ENCODE data around the gene HCRTR2.
"Not testable (repeated sequence)": the region's sequence is repeated elsewhere in the genome, so short reads cannot be mapped to it uniquely, and the experiment has no call there.

Gene HCRTR2

GRCh38 chr6:55174211-55175026, at the start of gene HCRTR2:
TSS of gene HCRTR2 (plus strand) at chr6:55174515. CDS start at chr6:55174588, 73 bp downstream.
- no peaks in the 10 kb centered on the region for H3K4me1 Mint-ChIP-seq

GRCh38 chr6:55130806-55131324, 43.5 kb upstream of the HCRTR2 start:
- peaks cover 30 to 32% of the 10 kb centered on the region in 2 donors for H3K9me3 Mint-ChIP-seq
- H3K27ac Mint-ChIP-seq, result no peak overlapping the region
- no peaks in the 10 kb centered on the region for H3K27me3 Mint-ChIP-seq
- ATAC-seq (no peak), DNase-seq (no peak)
- no peak overlapping the region for H3K4me3 Mint-ChIP-seq
- H3K4me1 Mint-ChIP-seq, result no peaks in the 10 kb centered on the region

More at GRCh38 chr6:55174211-55175026, at the start of gene HCRTR2:
- Mint-ChIP-seq H3K4me3 (no peak within 1 kb of the TSS), H3K27ac (no peak within 1 kb of the TSS), H3K27me3 (peaks cover 20% of the 10 kb centered on the region), H3K9me3 (peaks cover 0 to 12% of the 10 kb centered on the region in 2 donors)
- no peak for DNase-seq
- ATAC-seq, result no peak

GRCh38 chr6:55131616-55132015, 42.7 kb upstream of the HCRTR2 start:
- Mint-ChIP-seq H3K27ac (no peak overlapping the region), H3K27me3 (no peaks in the 10 kb centered on the region), H3K4me3 (no peak overlapping the region), H3K4me1 (no peaks in the 10 kb centered on the region), H3K9me3 (peaks cover 25 to 29% of the 10 kb centered on the region in 2 donors)
- DNase-seq (no peak), ATAC-seq (no peak)

- Mint-ChIP-seq H3K27me3 (no peaks in the 10 kb centered on the region), H3K27ac (no peak overlapping the region), H3K4me1 (no peaks in the 10 kb centered on the region), H3K4me3 (no peak overlapping the region), H3K9me3 (peaks cover 6% of the 10 kb centered on the region in 2 donors)
- no peak for ATAC-seq
- DNase-seq, result no peak
Observed at GRCh38 chr6:55136916-55137315, 37.4 kb upstream of the HCRTR2 start.

GRCh38 chr6:55137929-55138693, 36.2 kb upstream of the HCRTR2 start:
- no peak overlapping the region for H3K4me3 Mint-ChIP-seq
- H3K4me1 Mint-ChIP-seq, result no peaks in the 10 kb centered on the region
- ATAC-seq, result no peak
- no peak for DNase-seq
- H3K27me3 Mint-ChIP-seq, result no peaks in the 10 kb centered on the region
- H3K27ac Mint-ChIP-seq, result no peak overlapping the region
- peaks cover 6% of the 10 kb centered on the region in 2 donors for H3K9me3 Mint-ChIP-seq

- H3K4me3 Mint-ChIP-seq, result no peak overlapping the region
- peaks cover 6 to 14% of the 10 kb centered on the region in 2 donors for H3K9me3 Mint-ChIP-seq
- H3K27me3 Mint-ChIP-seq, result no peaks in the 10 kb centered on the region
- H3K4me1 Mint-ChIP-seq, result no peaks in the 10 kb centered on the region
- no peak overlapping the region for H3K27ac Mint-ChIP-seq
- DNase-seq (no peak), ATAC-seq (no peak)
Observed at GRCh38 chr6:55141611-55142010, 32.7 kb upstream of the HCRTR2 start.

- H3K4me3 Mint-ChIP-seq, result no peak overlapping the region
- H3K4me1 Mint-ChIP-seq, result no peaks in the 10 kb centered on the region
- H3K9me3 Mint-ChIP-seq, result peaks cover 6 to 14% of the 10 kb centered on the region in 2 donors
- H3K27me3 Mint-ChIP-seq, result no peaks in the 10 kb centered on the region
- DNase-seq, result no peak
- no peak overlapping the region for H3K27ac Mint-ChIP-seq
- no peak for ATAC-seq
Observed at GRCh38 chr6:55142610-55143009, 31.7 kb upstream of the HCRTR2 start.

- H3K9me3 Mint-ChIP-seq, result peaks cover 0 to 6% of the 10 kb centered on the region in 2 donors
- H3K4me3 Mint-ChIP-seq, result no peak overlapping the region
- H3K27me3 Mint-ChIP-seq, result no peaks in the 10 kb centered on the region
- no peak for ATAC-seq
- no peaks in the 10 kb centered on the region for H3K4me1 Mint-ChIP-seq
- no peak for DNase-seq
- H3K27ac Mint-ChIP-seq, result no peak overlapping the region
Observed at GRCh38 chr6:55153284-55153683, 21.0 kb upstream of the HCRTR2 start.

- not testable (repeated sequence) for H3K27me3 Mint-ChIP-seq, H3K27ac Mint-ChIP-seq, H3K4me3 Mint-ChIP-seq, ATAC-seq, H3K4me1 Mint-ChIP-seq, DNase-seq
- peaks cover 18 to 46% of the 10 kb centered on the region in 2 donors for H3K9me3 Mint-ChIP-seq
Observed at GRCh38 chr6:55158784-55159183, 15.5 kb upstream of the HCRTR2 start.

- no peak overlapping the region for H3K4me3 Mint-ChIP-seq
- no peak overlapping the region for H3K27ac Mint-ChIP-seq
- H3K4me1 Mint-ChIP-seq, result no peaks in the 10 kb centered on the region
- DNase-seq (no peak), ATAC-seq (no peak)
- peaks cover 0 to 16% of the 10 kb centered on the region in 2 donors for H3K9me3 Mint-ChIP-seq
- no peaks in the 10 kb centered on the region for H3K27me3 Mint-ChIP-seq
Observed at GRCh38 chr6:55167860-55168259, 6.5 kb upstream of the HCRTR2 start.

GRCh38 chr6:55175078-55176049, 1.0 kb downstream of the HCRTR2 start:
- H3K9me3 Mint-ChIP-seq, result peaks cover 0 to 12% of the 10 kb centered on the region in 2 donors
- H3K27me3 Mint-ChIP-seq, result peaks cover 20% of the 10 kb centered on the region
- ATAC-seq (no peak), DNase-seq (no peak)
- no peak overlapping the region for H3K4me3 Mint-ChIP-seq
- no peaks in the 10 kb centered on the region for H3K4me1 Mint-ChIP-seq
- H3K27ac Mint-ChIP-seq, result no peak overlapping the region

GRCh38 chr6:55176958-55177357, 2.6 kb downstream of the HCRTR2 start:
- no peak overlapping the region for H3K27ac Mint-ChIP-seq
- no peak overlapping the region for H3K4me3 Mint-ChIP-seq
- peaks cover 20% of the 10 kb centered on the region for H3K27me3 Mint-ChIP-seq
- ATAC-seq (no peak), DNase-seq (no peak)
- H3K9me3 Mint-ChIP-seq, result peaks cover 0 to 12% of the 10 kb centered on the region in 2 donors
- no peaks in the 10 kb centered on the region for H3K4me1 Mint-ChIP-seq

- ATAC-seq (no peak), DNase-seq (no peak)
- H3K9me3 Mint-ChIP-seq, result peaks cover 5 to 8% of the 10 kb centered on the region in 2 donors
- H3K4me1 Mint-ChIP-seq, result no peaks in the 10 kb centered on the region
- no peak overlapping the region for H3K4me3 Mint-ChIP-seq
- H3K27me3 Mint-ChIP-seq, result peaks cover 5% of the 10 kb centered on the region
- H3K27ac Mint-ChIP-seq, result no peak overlapping the region
Observed at GRCh38 chr6:55180258-55180657, 5.9 kb downstream of the HCRTR2 start.

- no peak for DNase-seq
- no peak overlapping the region for H3K27ac Mint-ChIP-seq
- peaks cover 0 to 5% of the 10 kb centered on the region in 2 donors for H3K9me3 Mint-ChIP-seq
Observed at GRCh38 chr6:55182016-55182650, 7.8 kb downstream of the HCRTR2 start.

More at GRCh38 chr6:55182016-55182650, 7.8 kb downstream of the HCRTR2 start:
- no peak for ATAC-seq
- no peaks in the 10 kb centered on the region for H3K27me3 Mint-ChIP-seq
- H3K4me3 Mint-ChIP-seq, result no peak overlapping the region
- H3K4me1 Mint-ChIP-seq, result no peaks in the 10 kb centered on the region

Measured in stimulated activated naive CD8-positive, alpha-beta T cell treated with anti-CD3 and anti-CD28 coated beads, Interleukin-15, amount 100 ng/mL, for 72 hours (primary cell).